IMR-90 (cell line): ENCODE measurements around the gene PTCD1. TPM values are rescaled to one million over a fixed set of nuclear protein-coding genes. Genes with fewer than 3 reads are reported as not detected.

Experiments used
- ATAC-seq: fragments of 200-7000 bp; cut with Tn5 transposase; 2 replicates; pipeline ENCODE4 v1.9.1; 2020; ENCODE audit warnings: low read depth, mild to moderate bottlenecking, moderate library complexity
- BruUV-seq: library from RNA; stranded (reverse); fragments of 400-500 nt; replicated peaks from 2 replicates; lab custom pipeline; 2021; lab: Mats Ljungman, UMichigan
- CTCF ChIA-PET: fragments of 300-600 bp; formaldehyde crosslinking; extraction: SDS; loops from one replicate; lab custom pipeline; 2021; ENCODE audit warnings: antibody characterized with exemption; lab: Yijun Ruan, JAX
- POLR2A ChIA-PET: fragments of 300-600 bp; sonication (Branson Sonifier 250); formaldehyde crosslinking; loops from one replicate; lab custom pipeline; 2022; ENCODE audit warnings: antibody characterized with exemption; ENCODE audit not compliant: unreplicated experiment; lab: Charles Lee
- DNase-seq: peaks from one replicate; pipeline ENCODE4 v3.0.0; 2013
- H2AFZ ChIP-seq: replicated peaks from 2 replicates; pipeline ENCODE3; 2013; ENCODE audit warnings: low read length, mild to moderate bottlenecking; ENCODE audit not compliant: poor library complexity
- H2AK5ac ChIP-seq: 2 replicates; pipeline ENCODE4 v1.6.1; 2013; ENCODE audit warnings: low read depth, low read length, inconsistent platforms
- H2AK9ac ChIP-seq: replicated peaks from 2 replicates; pipeline ENCODE3; 2013; ENCODE audit warnings: mild to moderate bottlenecking, low read depth, low read length, moderate library complexity; ENCODE audit not compliant: poor library complexity
- H2BK120ac ChIP-seq: 2 replicates; pipeline ENCODE4 v1.6.1; 2013; ENCODE audit warnings: low read depth, low read length, inconsistent platforms
- H2BK15ac ChIP-seq: 3 replicates; pipeline ENCODE4 v1.6.1; 2013; ENCODE audit warnings: low read depth, low read length, inconsistent platforms
- H2BK20ac ChIP-seq: 2 replicates; pipeline ENCODE4 v1.6.1; 2013; ENCODE audit warnings: low read depth, mild to moderate bottlenecking, inconsistent platforms, low read length, moderate library complexity
- H2BK5ac ChIP-seq: 2 replicates; pipeline ENCODE4 v1.6.1; 2013; ENCODE audit warnings: mild to moderate bottlenecking, low read depth, low read length, inconsistent platforms; ENCODE audit not compliant: poor library complexity, severe bottlenecking
- H3K14ac ChIP-seq: replicated peaks from 2 replicates; pipeline ENCODE4 v1.6.1; 2013; ENCODE audit warnings: low read depth, low read length, inconsistent platforms
- H3K18ac ChIP-seq: 2 replicates; pipeline ENCODE4 v1.6.1; 2013; ENCODE audit warnings: low read depth, low read length, control low read depth
- H3K23ac ChIP-seq: 2 replicates; pipeline ENCODE4 v1.6.1; 2013; ENCODE audit warnings: low read depth, low read length, inconsistent platforms
- H3K27ac ChIP-seq: 2 replicates; pipeline ENCODE4 v1.5.1; 2013; ENCODE audit warnings: mild to moderate bottlenecking, control low read depth, low read length; ENCODE audit not compliant: insufficient read depth
- H3K27me3 ChIP-seq: 2 replicates; pipeline ENCODE4 v1.6.1; 2013; ENCODE audit warnings: low read length; ENCODE audit not compliant: control insufficient read depth, insufficient read depth
- H3K36me3 ChIP-seq: 2 replicates; pipeline ENCODE4 v1.6.1; 2013; ENCODE audit warnings: low read length, mixed read lengths; ENCODE audit not compliant: control insufficient read depth, insufficient read depth
- H3K4ac ChIP-seq: 2 replicates; pipeline ENCODE4 v1.6.1; 2013; ENCODE audit warnings: low read depth, low read length, inconsistent platforms
- H3K4me1 ChIP-seq: 2 replicates; pipeline ENCODE4 v1.6.1; 2013; ENCODE audit warnings: low read length, mixed read lengths; ENCODE audit not compliant: control insufficient read depth, insufficient read depth
- H3K4me2 ChIP-seq: 2 replicates; pipeline ENCODE4 v1.6.1; 2013; ENCODE audit warnings: low read depth, mild to moderate bottlenecking, control low read depth, low read length, moderate library complexity
- H3K4me3 ChIP-seq: 2 replicates; pipeline ENCODE4 v1.5.1; 2013; ENCODE audit warnings: low read depth, mild to moderate bottlenecking, control low read depth, low read length, moderate library complexity; ENCODE audit not compliant: insufficient read depth
- H3K56ac ChIP-seq: 2 replicates; pipeline ENCODE4 v1.6.1; 2013; ENCODE audit warnings: low read length, inconsistent platforms; ENCODE audit not compliant: insufficient read depth; ENCODE audit errors: extremely low read depth
- H3K79me1 ChIP-seq, 2 experiments: 2 replicates each; pipeline ENCODE4 v1.6.1; 2013; ENCODE audit warnings: low read length in 2 of 2, inconsistent platforms in 1 of 2, low read depth in 1 of 2
- H3K9ac ChIP-seq: 2 replicates; pipeline ENCODE4 v1.6.1; 2013; ENCODE audit warnings: low read depth, low read length, control low read depth
- H3K9me1 ChIP-seq: 2 replicates; pipeline ENCODE4 v1.6.1; 2013; ENCODE audit warnings: low read length, inconsistent platforms; ENCODE audit not compliant: insufficient read depth
- H3K9me3 ChIP-seq: 2 replicates; pipeline ENCODE4 v1.6.1; 2013; ENCODE audit warnings: low read length; ENCODE audit not compliant: control insufficient read depth, insufficient read depth
- H4K20me1 ChIP-seq: 2 replicates; pipeline ENCODE4 v1.6.1; 2013; ENCODE audit warnings: low read length, inconsistent platforms; ENCODE audit not compliant: insufficient read depth
- H4K5ac ChIP-seq: 2 replicates; pipeline ENCODE4 v1.6.1; 2013; ENCODE audit warnings: mild to moderate bottlenecking, low read depth, low read length, control low read depth
- H4K8ac ChIP-seq, 2 experiments: 2 replicates each; pipeline ENCODE4 v1.6.1; 2013; ENCODE audit warnings: low read depth in 2 of 2, low read length in 2 of 2, control low read depth in 1 of 2, inconsistent platforms in 1 of 2
- H4K91ac ChIP-seq: 2 replicates; pipeline ENCODE4 v1.6.1; 2013; ENCODE audit warnings: low read depth, low read length, inconsistent platforms; ENCODE audit not compliant: insufficient read depth
- CTCF ChIP-seq: conservative IDR thresholded peaks from 2 replicates; pipeline ENCODE4 v1.5.1; 2012; ENCODE audit warnings: mild to moderate bottlenecking, low read depth, low read length, improper control_type of control experiment
- RAD21 ChIP-seq: IDR thresholded peaks from 2 replicates; pipeline ENCODE4 v1.6.1; 2012; ENCODE audit warnings: low read length, improper control_type of control experiment
- RCOR1 ChIP-seq: IDR thresholded peaks from 2 replicates; pipeline ENCODE4 v1.6.1; 2012; ENCODE audit warnings: mild to moderate bottlenecking, low read length, improper control_type of control experiment; ENCODE audit not compliant: insufficient replicate concordance
- WGBS, 2 experiments: methylation state at CpG; one replicate each; pipeline versions ENCODE4 v1.1.5 to v1.1.7; 2013; ENCODE audit warnings: missing lambda C conversion rate in 2 of 2; ENCODE audit not compliant: insufficient read length in 1 of 2; ENCODE audit errors: extremely low coverage in 2 of 2; 5-methylcytosine and 5-hydroxymethylcytosine counted together
- dilution Hi-C: fragments of 300-500 bp; cut with HindIII; formaldehyde crosslinking; loops from one replicate; pipeline ENCODE4 v1.14.3; 2018; ENCODE audit warnings: low sequenced_read_pairs; ENCODE audit not compliant: unreplicated experiment
- in situ Hi-C: fragments of 300-500 bp; cut with MboI; formaldehyde crosslinking; loops from 3 replicates; pipeline ENCODE4 v1.14.3; 2019; ENCODE audit warnings: low sequenced_read_pairs, inconsistent platforms, mixed read lengths
- intact Hi-C: fragments of 100-400 bp; cut with micrococcal nuclease; formaldehyde crosslinking; loops from 2 replicates; pipeline ENCODE4 v1.10.0; 2022
- polyA plus RNA-seq, 3 experiments: library from polyadenylated mRNA; depleted of rRNA; stranded (reverse); fragments of >200 nt; gene quantifications; 2 replicates each; pipeline ENCODE4 v1.2.3, GENCODE V29; 2012; ENCODE audit warnings: low replicate concordance in 1 of 3
- total RNA-seq: library from RNA; depleted of rRNA; stranded (reverse); fragments of >200 nt; gene quantifications from 2 replicates; pipeline ENCODE4 v1.2.3, GENCODE V29; 2012

The PTCD1 gene
- total and polyA plus RNA-seq, 2 of the 4 experiments (the other 2 are of a cell fraction) = 2.2 to 4.0 TPM

GRCh38 chr7:99390941-99391602, 47.5 kb downstream of the PTCD1 start:
- BruUV-seq = no TSS peak
- ATAC-seq = no peak

More at GRCh38 chr7:99390941-99391602, 47.5 kb downstream of the PTCD1 start:
- Histone ChIP-seq H3K4me2 (no peak overlapping the region), H3K36me3 (peaks cover 64% of the 10 kb centered on the region), H3K27me3 (no peaks in the 10 kb centered on the region), H3K14ac (no peak overlapping the region), H3K23ac (no peak overlapping the region), H2AK9ac (no peak overlapping the region), H3K9me3 (no peaks in the 10 kb centered on the region), H3K56ac (no peak overlapping the region), H3K4me1 (peaks cover 7% of the 10 kb centered on the region), H3K4ac (no peak overlapping the region), H3K4me3 (no peak overlapping the region), H2BK15ac (no peak overlapping the region), H4K5ac (no peak overlapping the region), H2AK5ac (no peak overlapping the region), H4K91ac (no peak overlapping the region), H2AFZ (peak overlapping the region; percentile 51), H3K79me1 (peaks cover 5 to 58% of the 10 kb centered on the region in 2 experiments), H4K8ac (no peak overlapping the region), H2BK120ac (no peak overlapping the region), H3K9me1 (peaks cover 3% of the 10 kb centered on the region), H2BK5ac (no peak overlapping the region), H3K9ac (no peak overlapping the region), H4K20me1 (peaks cover 40% of the 10 kb centered on the region), H2BK20ac (no peak overlapping the region), H3K18ac (no peak overlapping the region), H3K27ac (no peak overlapping the region)
- in situ Hi-C loops (no loop called here), dilution Hi-C loops (no loop called here), intact Hi-C loops (no loop called here)
- ChIA-PET CTCF (interaction anchor here (0.8 kb wide), 1 partner anchor 389 kb away, joined by 3 read pairs; no protein-coding TSS in a partner anchor), POLR2A (no interaction called here)
- 95% methylated on average over 8 of the region's 23 CpGs; no CpG with 5 or more reads in 1 of the 2 experiments for WGBS, 2 experiments
- no peak for TF ChIP-seq RCOR1
- TF ChIP-seq RAD21 = no peak
- no peak for TF ChIP-seq CTCF
- DNase-seq = no peak
